Ishikawa (cell line): ENCODE results near the gene RGSL1.

Experiments used
- CEBPB ChIP-seq: IDR thresholded peaks from 2 replicates; pipeline ENCODE4 v1.6.1; 2012
- FOXM1 ChIP-seq: IDR thresholded peaks from 2 replicates; pipeline ENCODE4 v1.6.1; 2012; ENCODE audit warnings: low read depth, borderline replicate concordance
- MAX ChIP-seq: IDR thresholded peaks from 2 replicates; pipeline ENCODE4 v1.6.1; 2012
- TCF12 ChIP-seq: IDR thresholded peaks from 2 replicates; pipeline ENCODE4 v1.6.1; 2012; ENCODE audit warnings: low read depth
- TEAD4 ChIP-seq: IDR thresholded peaks from 2 replicates; pipeline ENCODE4 v1.6.1; 2012
- USF1 ChIP-seq: IDR thresholded peaks from 2 replicates; pipeline ENCODE4 v1.6.1; 2012

- TF ChIP-seq TEAD4, result no peak
- TF ChIP-seq USF1, result no peak
- TF ChIP-seq CEBPB, result no peak
- TF ChIP-seq FOXM1, result no peak
- no peak for TF ChIP-seq MAX
- no peak for TF ChIP-seq TCF12
Measured at GRCh38 chr1:182407724-182408123, 42.2 kb upstream of the RGSL1 start.
